Mucosa of rectum (tissue), 2 donors: ENCODE measurements around the gene GLG1.

ENCODE experiments used
- H3K27ac ChIP-seq, 2 donors: one replicate each; pipeline ENCODE4 v1.7.0; 2013; ENCODE audit warnings: inconsistent platforms in 2 of 2, low read depth in 2 of 2, low read length in 2 of 2
- H3K27me3 ChIP-seq, 2 donors: one replicate each; pipeline ENCODE4 v1.7.0; 2013; ENCODE audit warnings: low read length in 2 of 2; ENCODE audit not compliant: control insufficient read depth in 2 of 2, insufficient read depth in 2 of 2
- H3K36me3 ChIP-seq, 2 donors: one replicate each; pipeline ENCODE4 v1.7.0; 2013; ENCODE audit warnings: low read length in 2 of 2; ENCODE audit not compliant: control insufficient read depth in 2 of 2, insufficient read depth in 2 of 2
- H3K4me1 ChIP-seq, 2 donors: one replicate each; pipeline ENCODE4 v1.7.0; 2013; ENCODE audit warnings: low read length in 2 of 2, mild to moderate bottlenecking in 1 of 2; ENCODE audit not compliant: control insufficient read depth in 2 of 2, insufficient read depth in 2 of 2
- H3K4me3 ChIP-seq, 2 donors: one replicate each; pipeline ENCODE4 v1.7.0; 2013; ENCODE audit warnings: low read length in 2 of 2
- H3K9ac ChIP-seq, 2 donors: one replicate each; pipeline ENCODE4 v1.7.0; 2013; ENCODE audit warnings: low read length in 2 of 2, low read depth in 1 of 2, mild to moderate bottlenecking in 1 of 2
- H3K9me3 ChIP-seq, 2 donors: one replicate each; pipeline ENCODE4 v1.7.0; 2013; ENCODE audit warnings: low read length in 2 of 2; ENCODE audit not compliant: control insufficient read depth in 2 of 2
- donor health status: healthy.
- donor health status: Normal muscosa, but diverticular disease.

GLG1 gene

GRCh38 chr16:74611721-74612120, 4.8 kb upstream of the GLG1 start:
- Histone ChIP-seq H3K27me3 (no peaks in the 10 kb centered on the region), H3K9ac (no peak overlapping the region), H3K27ac (no peak overlapping the region), H3K4me3 (no peak overlapping the region), H3K36me3 (peaks cover 0 to 4% of the 10 kb centered on the region in 2 donors), H3K9me3 (no peaks in the 10 kb centered on the region), H3K4me1 (no peaks in the 10 kb centered on the region)

GRCh38 chr16:74608944-74609343, 2.0 kb upstream of the GLG1 start:
- Histone ChIP-seq H3K4me1 (peaks cover 11 to 12% of the 10 kb centered on the region in 2 donors), H3K9ac (no peak overlapping the region), H3K9me3 (no peaks in the 10 kb centered on the region), H3K36me3 (no peaks in the 10 kb centered on the region), H3K4me3 (no peak overlapping the region), H3K27ac (no peak overlapping the region), H3K27me3 (no peaks in the 10 kb centered on the region)

- Histone ChIP-seq H3K4me3 (no peak overlapping the region), H3K36me3 (no peaks in the 10 kb centered on the region), H3K27ac (no peak overlapping the region), H3K27me3 (no peaks in the 10 kb centered on the region), H3K9me3 (no peaks in the 10 kb centered on the region), H3K4me1 (peaks cover 11 to 12% of the 10 kb centered on the region in 2 donors), H3K9ac (no peak overlapping the region)
Observed at GRCh38 chr16:74608381-74608780, 1.5 kb upstream of the GLG1 start.

GRCh38 chr16:74607962-74608356, 1.0 kb upstream of the GLG1 start:
- H3K27me3 ChIP-seq, result no peaks in the 10 kb centered on the region
- H3K36me3 ChIP-seq, result no peaks in the 10 kb centered on the region
- no peak overlapping the region for H3K9ac ChIP-seq
- no peaks in the 10 kb centered on the region for H3K9me3 ChIP-seq
- H3K27ac ChIP-seq, result no peak overlapping the region
- peaks cover 11 to 12% of the 10 kb centered on the region in 2 donors for H3K4me1 ChIP-seq
- peak overlapping the region in 1 of 2 donors; percentile 92 for H3K4me3 ChIP-seq

GRCh38 chr16:74607310-74607961, 522 bp upstream of the GLG1 start:
- Histone ChIP-seq H3K9ac (peak overlapping the region; percentile 58 to 82), H3K36me3 (no peaks in the 10 kb centered on the region), H3K27ac (peak overlapping the region; percentile 93 to 94), H3K27me3 (no peaks in the 10 kb centered on the region), H3K4me3 (peak overlapping the region; percentile 88 to 92), H3K9me3 (no peaks in the 10 kb centered on the region), H3K4me1 (peaks cover 11 to 12% of the 10 kb centered on the region in 2 donors)

- Histone ChIP-seq H3K4me1 (peaks cover 14 to 20% of the 10 kb centered on the region in 2 donors), H3K27ac (peak overlapping the region; percentile 93 to 94), H3K27me3 (no peaks in the 10 kb centered on the region), H3K4me3 (peak overlapping the region; percentile 88 to 92), H3K9me3 (no peaks in the 10 kb centered on the region), H3K36me3 (no peaks in the 10 kb centered on the region), H3K9ac (peak overlapping the region; percentile 82 to 88)
Observed at GRCh38 chr16:74605746-74606520, 981 bp downstream of the GLG1 start.

- Histone ChIP-seq H3K4me3 (peak overlapping the region; percentile 88 to 92), H3K9ac (peak overlapping the region; percentile 82 to 88), H3K27ac (no peak overlapping the region), H3K4me1 (peaks cover 19 to 25% of the 10 kb centered on the region in 2 donors), H3K27me3 (no peaks in the 10 kb centered on the region), H3K36me3 (no peaks in the 10 kb centered on the region), H3K9me3 (no peaks in the 10 kb centered on the region)
Observed at GRCh38 chr16:74605332-74605731, 1.6 kb downstream of the GLG1 start.

- no peak overlapping the region for H3K4me3 ChIP-seq
- H3K4me1 ChIP-seq, result peaks cover 19 to 25% of the 10 kb centered on the region in 2 donors
- no peaks in the 10 kb centered on the region for H3K9me3 ChIP-seq
- H3K27ac ChIP-seq, result no peak overlapping the region
- no peaks in the 10 kb centered on the region for H3K36me3 ChIP-seq
- no peak overlapping the region for H3K9ac ChIP-seq
- no peaks in the 10 kb centered on the region for H3K27me3 ChIP-seq
Observed at GRCh38 chr16:74603848-74604247, 3.1 kb downstream of the GLG1 start.

GRCh38 chr16:74601126-74601871, 5.6 kb downstream of the GLG1 start:
- Histone ChIP-seq H3K27me3 (no peaks in the 10 kb centered on the region), H3K27ac (peak overlapping the region; percentile 53 to 57), H3K9ac (no peak overlapping the region)

GRCh38 chr16:74596586-74596985, 10.3 kb downstream of the GLG1 start:
- Histone ChIP-seq H3K4me1 (peaks cover 6 to 10% of the 10 kb centered on the region in 2 donors), H3K27ac (no peak overlapping the region), H3K9me3 (no peaks in the 10 kb centered on the region)

More at GRCh38 chr16:74601126-74601871, 5.6 kb downstream of the GLG1 start:
- Histone ChIP-seq H3K4me1 (peaks cover 19 to 25% of the 10 kb centered on the region in 2 donors), H3K9me3 (no peaks in the 10 kb centered on the region), H3K4me3 (no peak overlapping the region), H3K36me3 (peaks cover 3 to 6% of the 10 kb centered on the region in 2 donors)

More at GRCh38 chr16:74596586-74596985, 10.3 kb downstream of the GLG1 start:
- no peaks in the 10 kb centered on the region for H3K27me3 ChIP-seq
- no peak overlapping the region for H3K4me3 ChIP-seq
- H3K9ac ChIP-seq, result no peak overlapping the region
- H3K36me3 ChIP-seq, result peaks cover 3 to 6% of the 10 kb centered on the region in 2 donors
